Activated CD4-positive, alpha-beta T cell treated with anti-CD3 and anti-CD28 coated beads, Interleukin-2, Interleukin-4, amounts not matched to agents 100 ng/mL and 50 ng/mL, durations not matched to agents 16 hours and 8 hours (primary cell): ENCODE results near the gene KRTAP9-2.
"Not testable (repeated sequence)": the region's sequence is repeated elsewhere in the genome, so short reads cannot be mapped to it uniquely, and the experiment has no call there.

Experiments used
- DNase-seq: peaks from one replicate; pipeline ENCODE4 v3.0.0-alpha.2; 2020; ENCODE audit warnings: low spot score

KRTAP9-2 gene

DNA sequence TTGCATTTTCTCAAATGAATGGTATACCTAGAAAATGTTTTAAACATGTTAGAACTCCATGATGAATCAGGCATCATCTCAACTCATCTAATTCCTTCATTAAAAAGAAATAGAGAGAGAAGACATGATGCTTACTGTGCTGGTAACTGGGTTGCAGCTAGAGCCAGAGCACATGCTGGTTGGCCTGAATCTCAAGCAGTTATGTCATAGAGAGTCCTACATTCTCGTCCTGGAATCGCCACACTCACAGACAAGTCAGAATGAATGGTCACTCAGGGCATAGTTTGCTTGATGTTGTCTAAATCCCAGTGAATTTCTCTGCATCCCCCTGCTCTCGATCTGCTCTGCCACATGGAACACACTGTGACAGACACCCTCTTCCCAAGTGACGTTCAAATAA, 10.7 kb downstream of the KRTAP9-2 start:
- DNase-seq, result not testable (repeated sequence)

DNA sequence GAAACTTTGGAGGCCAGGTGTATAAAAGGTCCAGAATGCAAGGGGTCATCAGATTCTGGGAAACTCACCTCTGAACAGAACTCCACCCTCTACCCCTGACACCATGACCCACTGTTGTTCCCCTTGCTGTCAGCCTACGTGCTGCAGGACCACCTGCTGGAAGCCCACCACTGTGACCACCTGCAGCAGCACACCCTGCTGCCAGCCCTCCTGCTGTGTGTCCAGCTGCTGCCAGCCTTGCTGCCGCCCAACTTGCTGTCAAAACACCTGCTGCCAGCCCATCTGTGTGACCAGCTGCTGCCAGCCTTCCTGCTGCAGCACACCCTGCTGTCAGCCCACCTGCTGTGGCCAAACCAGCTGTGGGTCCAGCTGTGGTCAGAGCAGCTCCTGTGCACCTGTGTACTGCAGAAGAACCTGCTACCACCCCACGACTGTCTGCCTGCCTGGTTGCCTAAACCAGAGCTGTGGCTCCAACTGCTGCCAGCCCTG, 11.5 kb downstream of the KRTAP9-2 start, which contains the start of gene KRTAP9-8:
Gene KRTAP9-8 (plus strand): TSS at position 51 of the 489 bp plus-strand sequence. CDS start 53 bp downstream, at position 104.
- DNase-seq, result not testable (repeated sequence)

DNA sequence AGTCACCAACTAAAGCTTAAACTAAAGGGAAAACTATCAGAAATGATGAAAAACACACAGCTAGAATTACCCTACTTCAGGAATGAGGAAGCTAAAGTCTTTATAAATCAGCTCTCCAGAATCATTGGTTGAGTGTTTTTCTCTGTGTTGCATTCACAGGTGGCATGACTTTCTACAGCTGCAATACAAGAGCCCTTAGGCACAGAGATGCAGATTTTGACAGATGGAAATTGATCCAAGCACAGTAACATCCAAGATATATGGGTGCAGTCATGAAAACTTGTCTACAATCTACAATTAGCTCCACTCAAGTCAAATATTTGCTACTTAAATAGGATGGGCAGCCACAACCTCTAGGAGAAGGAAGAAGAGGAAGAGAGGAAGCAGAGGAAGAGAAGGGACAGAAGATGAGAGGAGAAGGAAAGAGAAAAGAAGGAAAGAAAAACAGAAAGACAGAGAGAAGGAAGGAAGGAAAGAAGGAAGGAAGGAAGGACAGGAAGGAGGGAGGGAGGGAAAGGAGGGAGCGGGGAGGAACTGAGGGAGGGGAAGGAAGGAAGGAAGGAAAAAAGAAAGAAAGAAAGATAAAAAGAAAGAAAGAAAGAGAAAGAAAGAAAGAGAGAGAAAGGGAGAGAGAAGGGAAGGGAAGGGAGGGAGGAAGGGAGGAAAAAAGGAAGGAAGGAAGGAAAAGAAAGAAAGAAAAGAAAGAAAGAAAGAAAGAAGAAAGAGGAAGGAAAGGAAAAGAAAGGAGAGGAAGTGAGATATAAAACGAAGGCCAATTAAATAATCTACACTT, 20.7 kb downstream of the KRTAP9-2 start:
- DNase-seq, result not testable (repeated sequence)

DNA sequence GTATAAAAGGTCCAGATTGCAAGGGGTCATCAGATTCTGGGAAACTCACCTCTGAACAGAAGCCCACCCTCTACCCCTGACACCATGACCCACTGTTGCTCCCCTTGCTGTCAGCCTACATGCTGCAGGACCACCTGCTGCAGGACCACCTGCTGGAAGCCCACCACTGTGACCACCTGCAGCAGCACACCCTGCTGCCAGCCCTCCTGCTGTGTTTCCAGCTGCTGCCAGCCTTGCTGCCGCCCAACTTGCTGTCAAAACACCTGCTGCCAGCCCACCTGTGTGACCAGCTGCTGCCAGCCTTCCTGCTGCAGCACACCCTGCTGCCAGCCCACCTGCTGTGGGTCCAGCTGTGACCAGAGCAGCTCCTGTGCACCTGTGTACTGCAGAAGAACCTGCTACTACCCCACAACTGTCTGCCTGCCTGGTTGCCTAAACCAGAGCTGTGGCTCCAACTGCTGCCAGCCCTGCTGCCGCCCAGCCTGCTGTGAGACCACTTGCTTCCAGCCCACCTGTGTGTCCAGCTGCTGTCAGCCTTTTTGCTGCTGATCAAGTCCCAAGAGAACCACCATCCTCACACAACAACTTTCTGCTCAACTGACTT, 23.3 kb downstream of the KRTAP9-2 start, which contains the start of gene KRTAP9-4:
Gene KRTAP9-4 (plus strand): TSS at position 51 of the 604 bp plus-strand sequence. CDS start 34 bp downstream, at position 85.
- not testable (repeated sequence) for DNase-seq

- DNase-seq, result no peak
Measured at GRCh38 chr17:41251261-41251660, 24.8 kb downstream of the KRTAP9-2 start.

- DNase-seq, result no peak
Measured at GRCh38 chr17:41254861-41255260, 28.4 kb downstream of the KRTAP9-2 start.

DNA sequence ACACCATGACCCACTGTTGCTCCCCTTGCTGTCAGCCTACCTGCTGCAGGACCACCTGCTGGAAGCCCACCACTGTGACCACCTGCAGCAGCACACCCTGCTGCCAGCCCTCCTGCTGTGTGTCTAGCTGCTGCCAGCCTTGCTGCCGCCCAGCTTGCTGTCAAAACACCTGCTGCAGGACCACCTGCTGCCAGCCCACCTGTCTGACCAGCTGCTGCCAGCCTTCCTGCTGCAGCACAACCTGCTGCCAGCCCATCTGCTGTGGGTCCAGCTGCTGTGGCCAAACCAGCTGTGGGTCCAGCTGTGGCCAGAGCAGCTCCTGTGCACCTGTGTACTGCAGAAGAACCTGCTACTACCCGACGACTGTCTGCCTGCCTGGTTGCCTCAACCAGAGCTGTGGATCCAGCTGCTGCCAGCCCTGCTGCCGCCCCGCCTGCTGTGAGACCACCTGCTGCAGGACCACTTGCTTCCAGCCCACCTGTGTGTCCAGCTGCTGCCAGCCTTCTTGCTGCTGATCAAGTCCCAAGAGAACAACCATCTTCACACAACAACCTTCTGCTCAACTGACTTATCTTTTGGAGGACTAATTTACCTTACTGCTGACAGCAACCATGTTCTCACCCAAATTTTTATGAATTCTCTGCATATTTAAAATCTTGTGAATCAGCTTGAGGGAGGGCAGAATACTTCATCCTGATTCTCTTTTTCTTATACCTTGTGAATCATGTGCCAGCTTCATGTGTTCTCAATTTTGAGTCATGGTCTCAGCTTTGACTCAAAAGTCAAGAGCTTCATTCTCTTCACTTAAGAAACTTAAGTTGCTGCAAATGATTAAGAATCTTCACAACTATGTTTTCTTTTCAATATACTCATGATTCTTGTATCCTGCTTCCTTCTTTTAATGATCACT, 29.2 kb downstream of the KRTAP9-2 start, which contains the start of gene KRTAP9-9:
Gene KRTAP9-9 (plus strand): TSS at position 4 of the 910 bp plus-strand sequence.
- not testable (repeated sequence) for DNase-seq

- no peak for DNase-seq
Measured at GRCh38 chr17:41256291-41256685, 29.8 kb downstream of the KRTAP9-2 start.

GRCh38 chr17:41258406-41258805, 32.0 kb downstream of the KRTAP9-2 start:
- no peak for DNase-seq

- no peak for DNase-seq
Measured at GRCh38 chr17:41263212-41263611, 36.8 kb downstream of the KRTAP9-2 start.

- no peak for DNase-seq
Measured at GRCh38 chr17:41264599-41264998, 38.2 kb downstream of the KRTAP9-2 start.

- DNase-seq, result no peak
Measured at GRCh38 chr17:41265078-41265477, 38.6 kb downstream of the KRTAP9-2 start, which contains the start of gene KRTAP9-6. TSS of gene KRTAP9-6 (plus strand) at chr17:41265378. CDS start at chr17:41265378, 0 bp downstream.

DNA sequence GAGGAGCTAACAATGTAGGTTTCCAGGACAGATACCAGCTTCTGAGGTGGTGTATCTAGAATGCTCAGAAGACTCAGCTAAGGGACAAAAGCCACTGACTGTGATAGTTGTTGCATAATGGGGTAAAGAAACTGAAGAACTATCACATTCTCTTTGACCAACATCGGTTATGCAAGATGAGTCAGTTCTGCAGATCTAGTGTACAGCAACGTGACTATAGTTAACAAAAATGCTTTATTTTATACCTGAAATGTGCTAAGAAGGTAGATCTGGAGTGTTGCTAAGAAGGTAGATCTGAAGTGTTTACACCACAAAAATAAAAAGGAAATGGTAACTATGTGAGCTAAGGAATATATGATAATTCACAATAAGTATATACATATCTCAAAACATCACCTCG, 41.3 kb downstream of the KRTAP9-2 start:
- no peak for DNase-seq

GRCh38 chr17:41271323-41271722, 44.9 kb downstream of the KRTAP9-2 start:
- not testable (repeated sequence) for DNase-seq

DNA sequence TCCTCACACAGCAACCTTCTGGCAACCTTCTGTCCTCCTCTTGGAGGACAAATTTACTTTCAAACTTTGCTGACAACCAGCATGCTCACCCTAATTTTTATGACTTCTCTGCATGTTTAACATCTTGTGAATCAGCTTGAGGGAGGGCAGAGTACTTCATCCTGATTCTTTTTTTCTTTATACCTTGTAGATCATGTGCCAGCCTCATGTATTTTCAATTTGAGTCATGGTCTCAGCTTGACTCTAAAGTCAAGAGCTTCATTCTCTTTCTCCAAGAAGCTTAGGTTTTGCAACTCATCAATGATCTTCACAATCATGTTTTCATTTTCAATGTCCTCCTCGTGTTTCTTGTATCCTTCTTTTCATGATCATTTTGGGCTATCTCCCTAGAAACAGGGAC, 45.4 kb downstream of the KRTAP9-2 start:
- DNase-seq, result no peak

DNA sequence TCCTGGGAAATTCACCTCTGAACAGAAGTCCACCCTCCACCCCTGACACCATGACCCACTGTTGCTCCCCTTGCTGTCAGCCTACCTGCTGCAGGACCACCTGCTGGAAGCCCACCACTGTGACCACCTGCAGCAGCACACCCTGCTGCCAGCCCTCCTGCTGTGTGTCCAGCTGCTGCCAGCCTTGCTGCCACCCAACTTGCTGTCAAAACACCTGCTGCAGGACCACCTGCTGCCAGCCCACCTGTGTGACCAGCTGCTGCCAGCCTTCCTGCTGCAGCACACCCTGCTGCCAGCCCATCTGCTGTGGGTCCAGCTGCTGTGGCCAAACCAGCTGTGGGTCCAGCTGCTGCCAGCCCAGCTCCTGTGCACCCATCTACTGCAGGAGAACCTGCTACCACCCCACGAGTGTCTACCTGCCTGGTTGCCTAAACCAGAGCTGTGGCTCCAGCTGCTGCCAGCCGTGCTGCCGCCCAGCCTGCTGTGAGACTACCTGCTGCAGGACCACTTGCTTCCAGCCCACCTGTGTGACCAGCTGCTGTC, 49.3 kb downstream of the KRTAP9-2 start, which contains the start of gene KRTAP9-7:
Gene KRTAP9-7 (plus strand): TSS at position 51 of the 543 bp plus-strand sequence. CDS start 0 bp downstream, at position 51.
- DNase-seq, result not testable (repeated sequence)
